ENCODE data around the gene DAPK3. TPM values are rescaled to one million over a fixed set of nuclear protein-coding genes. Genes with fewer than 3 reads are reported as not detected.
A peak's percentile ranks its signal among the peaks of the same experiment; 100 is the strongest.

Gene DAPK3
- total RNA-seq, 1 experiment from 2014 or later = 60.9 TPM

GRCh38 chr19:3995607-3996006 lies 24.7 kb upstream of the DAPK3 start:
- H3K27ac Mint-ChIP-seq (ENCODE audit: low read depth, unreplicated experiment) = no peak overlapping the region
- TF ChIP-seq, protein P1, sequence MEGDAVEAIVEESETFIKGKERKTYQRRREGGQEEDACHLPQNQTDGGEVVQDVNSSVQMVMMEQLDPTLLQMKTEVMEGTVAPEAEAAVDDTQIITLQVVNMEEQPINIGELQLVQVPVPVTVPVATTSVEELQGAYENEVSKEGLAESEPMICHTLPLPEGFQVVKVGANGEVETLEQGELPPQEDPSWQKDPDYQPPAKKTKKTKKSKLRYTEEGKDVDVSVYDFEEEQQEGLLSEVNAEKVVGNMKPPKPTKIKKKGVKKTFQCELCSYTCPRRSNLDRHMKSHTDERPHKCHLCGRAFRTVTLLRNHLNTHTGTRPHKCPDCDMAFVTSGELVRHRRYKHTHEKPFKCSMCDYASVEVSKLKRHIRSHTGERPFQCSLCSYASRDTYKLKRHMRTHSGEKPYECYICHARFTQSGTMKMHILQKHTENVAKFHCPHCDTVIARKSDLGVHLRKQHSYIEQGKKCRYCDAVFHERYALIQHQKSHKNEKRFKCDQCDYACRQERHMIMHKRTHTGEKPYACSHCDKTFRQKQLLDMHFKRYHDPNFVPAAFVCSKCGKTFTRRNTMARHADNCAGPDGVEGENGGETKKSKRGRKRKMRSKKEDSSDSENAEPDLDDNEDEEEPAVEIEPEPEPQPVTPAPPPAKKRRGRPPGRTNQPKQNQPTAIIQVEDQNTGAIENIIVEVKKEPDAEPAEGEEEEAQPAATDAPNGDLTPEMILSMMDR (IDR thresholded peaks at IDR 0.05; ENCODE audit: unreplicated experiment) = no peak
- no peaks in the 10 kb centered on the region for H3K4me1 Mint-ChIP-seq (ENCODE audit: insufficient read depth, unreplicated experiment)
- H3K9me3 Mint-ChIP-seq (ENCODE audit: unreplicated experiment) = peaks cover 5% of the 10 kb centered on the region
- H3K4me3 Mint-ChIP-seq (ENCODE audit: unreplicated experiment) = no peak overlapping the region
- peaks cover 5% of the 10 kb centered on the region for H3K36me3 Mint-ChIP-seq (ENCODE audit: insufficient read depth, unreplicated experiment)
- ChIA-PET CTCF (interaction anchor here (0.6 to 0.7 kb wide), 2 partner anchors 192 to 272 kb away, joined by 3 to 6 read pairs; no protein-coding TSS in a partner anchor), POLR2A (interaction anchor here (0.6 to 2.8 kb wide), 2 partner anchors 11 to 701 kb away, joined by 3 to 9 read pairs; no protein-coding TSS in a partner anchor)
- intact Hi-C loops (cut with micrococcal nuclease) = no loop called here
- no TSS peak for BruUV-seq (replicated peaks)
- no peak for DNase-seq (ENCODE audit: unreplicated experiment)
- no peaks in the 10 kb centered on the region for H3K27me3 Mint-ChIP-seq (ENCODE audit: insufficient read depth, unreplicated experiment)

DNA sequence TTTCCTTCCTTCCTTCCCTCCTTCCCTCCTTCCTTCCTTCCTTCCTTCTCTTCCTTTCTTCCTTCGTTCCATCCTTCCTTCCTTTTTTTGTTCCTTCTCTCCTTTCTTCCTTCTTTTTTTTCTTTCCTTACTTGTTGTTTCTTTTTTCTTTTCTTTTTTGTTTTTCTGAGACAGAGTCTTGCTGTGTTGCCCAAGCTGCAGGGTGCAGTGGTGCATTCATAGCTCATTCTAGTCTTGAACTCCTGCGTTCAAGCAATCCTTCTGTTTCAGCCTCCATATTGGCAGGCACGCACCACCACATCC lies 19.9 kb upstream of the DAPK3 start:
- ChIA-PET CTCF (interaction anchor here (0.7 to 1.1 kb wide), 3 partner anchors 17 to 542 kb away, joined by 3 to 4 read pairs (median 4); partner anchors contain the start of gene PIAS4), POLR2A (interaction anchor here (0.7 to 2.1 kb wide), 10 partner anchors 10 to 384 kb away, joined by 3 to 20 read pairs (median 6); partner anchors contain the start of genes APBA3, MRPL54 and PIAS4)
- no peak for DNase-seq (ENCODE audit: unreplicated experiment)
- TF ChIP-seq, protein P1 (IDR thresholded peaks at IDR 0.05; ENCODE audit: unreplicated experiment) = no peak
- H3K4me1 Mint-ChIP-seq (ENCODE audit: insufficient read depth, unreplicated experiment) = peaks cover 10% of the 10 kb centered on the region
- intact Hi-C loops (cut with micrococcal nuclease) = loop anchor here (2.0 kb wide), 1 partner anchor 16 kb away; the partner anchor contains the start of gene PIAS4
- BruUV-seq (replicated peaks) = no TSS peak
- H3K27me3 Mint-ChIP-seq (ENCODE audit: insufficient read depth, unreplicated experiment) = no peaks in the 10 kb centered on the region
- peaks cover 8% of the 10 kb centered on the region for H3K9me3 Mint-ChIP-seq (ENCODE audit: unreplicated experiment)
- no peak overlapping the region for H3K27ac Mint-ChIP-seq (ENCODE audit: low read depth, unreplicated experiment)
- H3K36me3 Mint-ChIP-seq (ENCODE audit: insufficient read depth, unreplicated experiment) = peaks cover 7% of the 10 kb centered on the region
- peak overlapping the region; percentile 19 for H3K4me3 Mint-ChIP-seq (ENCODE audit: unreplicated experiment)

GRCh38 chr19:3987619-3988371 lies 16.9 kb upstream of the DAPK3 start:
- TF ChIP-seq, protein P1 (IDR thresholded peaks at IDR 0.05; ENCODE audit: unreplicated experiment) = peak; percentile 59
- no peaks in the 10 kb centered on the region for H3K27me3 Mint-ChIP-seq (ENCODE audit: insufficient read depth, unreplicated experiment)
- H3K4me1 Mint-ChIP-seq (ENCODE audit: insufficient read depth, unreplicated experiment) = peaks cover 25% of the 10 kb centered on the region
- POLR2A ChIA-PET = interaction anchor here (0.7 to 2.2 kb wide), 15 partner anchors 9 to 592 kb away, joined by 3 to 16 read pairs (median 4); partner anchors contain the start of genes DAPK3, MRPL54 and PIAS4
- BruUV-seq (replicated peaks) = no TSS peak
- H3K27ac Mint-ChIP-seq (ENCODE audit: low read depth, unreplicated experiment) = no peak overlapping the region
- H3K4me3 Mint-ChIP-seq (ENCODE audit: unreplicated experiment) = peak overlapping the region; percentile 95
- intact Hi-C loops (cut with micrococcal nuclease) = loop anchor here (1.0 to 5.0 kb wide), 3 partner anchors 70 to 153 kb away; no protein-coding TSS in a partner anchor
- CTCF ChIA-PET = interaction anchor here (0.6 to 1.9 kb wide), 25 partner anchors 10 to 1731 kb away, joined by 3 to 13 read pairs (median 4); partner anchors contain the start of genes MRPL54 and PIAS4
- peak; percentile 84 for DNase-seq (ENCODE audit: unreplicated experiment)
- H3K9me3 Mint-ChIP-seq (ENCODE audit: unreplicated experiment) = peaks cover 8% of the 10 kb centered on the region
- peaks cover 35% of the 10 kb centered on the region for H3K36me3 Mint-ChIP-seq (ENCODE audit: insufficient read depth, unreplicated experiment)

Data from MCF 10A (cell line).